Measurements from ENCODE around the gene ABHD17C. TPM values are rescaled to one million over a fixed set of nuclear protein-coding genes. Genes with fewer than 3 reads are reported as not detected.

Gene ABHD17C
- total RNA-seq, 1 donor from 2014 or later = 5.9 TPM

DNA sequence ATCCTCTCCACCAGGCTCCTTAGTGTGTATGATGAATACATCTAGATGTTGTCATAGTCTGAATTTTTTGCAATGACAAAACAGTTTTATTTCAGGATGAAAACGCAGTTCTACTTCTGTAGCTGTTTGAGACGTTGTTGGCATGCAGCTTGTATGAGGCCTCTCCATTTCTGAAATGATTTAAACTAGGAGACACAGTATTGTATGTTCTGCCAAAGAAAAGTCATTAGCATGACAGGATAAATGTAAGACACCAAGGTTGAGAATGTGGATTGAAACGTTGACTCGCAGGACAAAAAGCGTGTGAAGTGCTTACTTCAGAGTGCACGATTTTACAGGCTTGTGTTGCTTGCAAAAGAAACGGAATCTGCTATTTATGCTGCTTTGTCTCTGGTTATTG lies 35.3 kb downstream of the ABHD17C start:
- H3K27ac ChIP-seq (replicated peaks) = no peak overlapping the region
- no peak overlapping the region for H3K4me3 ChIP-seq

DNA sequence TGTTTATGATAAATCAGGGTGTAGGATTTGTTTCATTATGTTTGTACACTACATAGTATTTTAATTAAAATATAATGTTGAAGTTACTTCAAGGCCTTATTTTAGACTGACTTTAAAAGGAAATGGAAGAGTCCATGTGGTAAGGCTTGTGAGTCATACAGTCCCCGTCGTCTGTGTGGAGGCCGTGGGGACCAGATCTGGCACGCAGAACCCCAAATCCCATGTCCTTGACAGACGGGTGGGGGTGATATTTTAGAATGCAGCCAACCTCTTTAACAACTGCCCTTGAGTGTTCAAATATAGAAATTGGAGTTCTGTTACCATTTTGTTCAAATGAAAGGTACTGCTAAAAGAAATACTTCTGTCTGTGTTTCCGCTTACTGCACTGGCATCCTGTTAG lies 35.8 kb downstream of the ABHD17C start:
- Histone ChIP-seq H3K27me3 (ENCODE audit: low read depth) (no peaks in the 10 kb centered on the region), H3K9me3 (replicated peaks) (no peaks in the 10 kb centered on the region), H3K27ac (replicated peaks) (no peak overlapping the region), H3K36me3 (no peaks in the 10 kb centered on the region), H3K4me1 (peaks cover 38% of the 10 kb centered on the region), H3K4me3 (no peak overlapping the region)
- intact Hi-C loops (cut with micrococcal nuclease) = no loop called here
- DNase-seq = no peak
- TF ChIP-seq, protein P1, sequence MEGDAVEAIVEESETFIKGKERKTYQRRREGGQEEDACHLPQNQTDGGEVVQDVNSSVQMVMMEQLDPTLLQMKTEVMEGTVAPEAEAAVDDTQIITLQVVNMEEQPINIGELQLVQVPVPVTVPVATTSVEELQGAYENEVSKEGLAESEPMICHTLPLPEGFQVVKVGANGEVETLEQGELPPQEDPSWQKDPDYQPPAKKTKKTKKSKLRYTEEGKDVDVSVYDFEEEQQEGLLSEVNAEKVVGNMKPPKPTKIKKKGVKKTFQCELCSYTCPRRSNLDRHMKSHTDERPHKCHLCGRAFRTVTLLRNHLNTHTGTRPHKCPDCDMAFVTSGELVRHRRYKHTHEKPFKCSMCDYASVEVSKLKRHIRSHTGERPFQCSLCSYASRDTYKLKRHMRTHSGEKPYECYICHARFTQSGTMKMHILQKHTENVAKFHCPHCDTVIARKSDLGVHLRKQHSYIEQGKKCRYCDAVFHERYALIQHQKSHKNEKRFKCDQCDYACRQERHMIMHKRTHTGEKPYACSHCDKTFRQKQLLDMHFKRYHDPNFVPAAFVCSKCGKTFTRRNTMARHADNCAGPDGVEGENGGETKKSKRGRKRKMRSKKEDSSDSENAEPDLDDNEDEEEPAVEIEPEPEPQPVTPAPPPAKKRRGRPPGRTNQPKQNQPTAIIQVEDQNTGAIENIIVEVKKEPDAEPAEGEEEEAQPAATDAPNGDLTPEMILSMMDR (IDR thresholded peaks at IDR 0.05; ENCODE audit: borderline replicate concordance) = no peak

More for the DNA sequence above, 35.3 kb downstream of the ABHD17C start:
- no peak for DNase-seq
- Histone ChIP-seq H3K36me3 (no peaks in the 10 kb centered on the region), H3K4me1 (peaks cover 38% of the 10 kb centered on the region), H3K9me3 (replicated peaks) (peaks cover 4% of the 10 kb centered on the region), H3K27me3 (ENCODE audit: low read depth) (no peaks in the 10 kb centered on the region)
- intact Hi-C loops (cut with micrococcal nuclease) = no loop called here
- TF ChIP-seq, protein P1 (IDR thresholded peaks at IDR 0.05; ENCODE audit: borderline replicate concordance) = no peak

DNA sequence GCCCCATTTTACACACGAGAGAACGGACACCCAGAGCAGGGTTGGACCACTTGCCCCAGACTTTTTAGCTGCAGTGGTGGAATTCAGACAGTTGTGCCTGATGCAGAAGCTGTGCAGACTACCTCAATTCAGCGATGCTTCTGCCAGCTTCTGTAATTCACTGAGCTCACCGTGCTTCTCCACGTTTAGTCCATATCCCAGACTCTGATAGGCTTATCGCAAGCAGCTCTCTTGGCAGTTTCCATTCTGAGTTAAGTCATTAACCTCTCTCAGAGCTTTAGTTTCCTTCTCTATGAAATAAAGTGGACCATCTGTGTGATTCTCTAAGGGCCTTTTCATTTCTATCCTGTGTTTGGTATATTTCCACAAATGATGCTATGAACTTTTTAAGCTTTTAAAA lies 37.1 kb downstream of the ABHD17C start:
- TF ChIP-seq, protein P1 (IDR thresholded peaks at IDR 0.05; ENCODE audit: borderline replicate concordance) = no peak
- Histone ChIP-seq H3K4me3 (no peak overlapping the region), H3K27ac (replicated peaks) (no peak overlapping the region), H3K4me1 (peaks cover 34% of the 10 kb centered on the region), H3K36me3 (no peaks in the 10 kb centered on the region), H3K9me3 (replicated peaks) (no peaks in the 10 kb centered on the region), H3K27me3 (ENCODE audit: low read depth) (no peaks in the 10 kb centered on the region)
- DNase-seq = no peak
- intact Hi-C loops (cut with micrococcal nuclease) = no loop called here

DNA sequence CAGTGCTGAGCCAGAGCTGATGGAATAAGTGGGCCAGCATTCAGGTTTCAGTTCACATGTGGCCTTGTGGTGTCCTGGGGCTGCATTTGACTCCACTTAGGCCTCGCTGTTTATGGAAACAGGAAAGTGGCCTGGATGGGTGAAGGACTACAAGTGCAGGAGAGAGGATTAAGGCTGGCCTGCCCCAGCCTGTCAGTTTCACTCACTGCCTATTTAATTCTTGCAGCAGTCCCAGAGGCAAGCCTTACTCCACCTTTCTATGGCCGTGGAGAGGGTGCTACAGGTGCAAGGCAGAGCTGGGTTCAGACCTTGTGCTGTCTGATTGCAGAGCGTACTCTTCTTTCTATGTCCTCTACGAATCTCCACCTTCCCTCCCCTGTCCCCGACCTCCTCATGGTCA lies 37.7 kb downstream of the ABHD17C start:
- intact Hi-C loops (cut with micrococcal nuclease) = no loop called here
- Histone ChIP-seq H3K36me3 (no peaks in the 10 kb centered on the region), H3K4me1 (peaks cover 28% of the 10 kb centered on the region), H3K27ac (replicated peaks) (no peak overlapping the region), H3K4me3 (no peak overlapping the region), H3K9me3 (replicated peaks) (no peaks in the 10 kb centered on the region), H3K27me3 (ENCODE audit: low read depth) (no peaks in the 10 kb centered on the region)
- TF ChIP-seq, protein P1 (IDR thresholded peaks at IDR 0.05; ENCODE audit: borderline replicate concordance) = no peak
- no peak for DNase-seq

DNA sequence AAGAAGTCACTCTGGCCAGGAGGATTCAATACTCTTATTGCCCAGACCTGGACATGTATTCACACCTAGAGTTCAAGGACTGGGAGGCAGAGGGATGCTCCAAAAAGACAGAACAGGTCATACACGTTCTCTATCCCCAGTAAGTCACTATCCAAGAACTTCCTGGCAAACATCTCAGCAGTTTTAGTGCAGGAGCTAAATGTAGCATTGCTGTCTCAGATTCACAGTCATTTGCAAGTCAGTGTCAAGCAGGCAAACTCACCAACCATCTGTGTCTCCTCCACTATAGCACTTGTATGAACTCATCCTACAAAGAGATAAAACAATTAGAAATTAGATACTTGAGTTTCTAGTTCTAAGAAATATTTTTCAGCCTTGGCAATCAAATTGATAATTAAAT lies 38.4 kb downstream of the ABHD17C start:
- TF ChIP-seq, protein P1 (IDR thresholded peaks at IDR 0.05; ENCODE audit: borderline replicate concordance) = no peak
- peaks cover 24% of the 10 kb centered on the region for H3K4me1 ChIP-seq
- H3K4me3 ChIP-seq = no peak overlapping the region
- no peaks in the 10 kb centered on the region for H3K36me3 ChIP-seq
- no peak overlapping the region for H3K27ac ChIP-seq (replicated peaks)
- no peaks in the 10 kb centered on the region for H3K27me3 ChIP-seq (ENCODE audit: low read depth)
- no peaks in the 10 kb centered on the region for H3K9me3 ChIP-seq (replicated peaks)
- intact Hi-C loops (cut with micrococcal nuclease) = no loop called here
- no peak for DNase-seq

DNA sequence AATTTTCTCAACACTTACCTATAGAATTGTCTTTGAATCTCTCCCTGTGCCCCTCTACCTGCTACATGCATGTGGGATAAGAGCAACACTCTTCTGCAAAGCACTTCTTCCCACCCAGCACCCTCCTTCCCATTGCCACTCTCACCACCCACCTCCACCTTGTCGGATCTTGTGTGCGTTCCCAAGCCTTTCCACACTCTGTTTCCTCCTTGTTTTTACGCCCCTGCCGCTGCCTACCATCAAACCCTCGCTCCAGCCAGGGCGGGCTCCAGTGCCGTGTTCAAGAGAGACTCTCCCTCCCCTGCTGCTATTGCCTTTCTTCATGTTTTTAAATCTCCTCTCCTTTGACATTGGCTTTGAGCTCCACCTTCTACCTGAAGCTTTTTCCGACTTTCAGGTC lies 40.2 kb downstream of the ABHD17C start:
- Histone ChIP-seq H3K27me3 (ENCODE audit: low read depth) (no peaks in the 10 kb centered on the region), H3K36me3 (no peaks in the 10 kb centered on the region), H3K9me3 (replicated peaks) (no peaks in the 10 kb centered on the region), H3K4me1 (peaks cover 24% of the 10 kb centered on the region), H3K4me3 (no peak overlapping the region), H3K27ac (replicated peaks) (no peak overlapping the region)
- intact Hi-C loops (cut with micrococcal nuclease) = no loop called here
- no peak for DNase-seq
- TF ChIP-seq, protein P1 (IDR thresholded peaks at IDR 0.05; ENCODE audit: borderline replicate concordance) = no peak
